Osteocyte (in vitro differentiated cells): Measurements from ENCODE around the gene STAT6. TPM values are rescaled to one million over a fixed set of nuclear protein-coding genes. Genes with fewer than 3 reads are reported as not detected.

Source experiments
- DNase-seq: peaks from one replicate; pipeline ENCODE4 v3.0.0; 2021; ENCODE audit warnings: mixed read lengths; ENCODE audit not compliant: unreplicated experiment; ENCODE audit errors: extremely low spot score
- H3K27ac Mint-ChIP-seq: one replicate; pipeline ENCODE4 v1.8.0; 2021; ENCODE audit warnings: mild to moderate bottlenecking, mixed read lengths; ENCODE audit not compliant: unreplicated experiment
- H3K27me3 Mint-ChIP-seq: one replicate; pipeline ENCODE4 v1.8.0; 2021; ENCODE audit warnings: mixed read lengths; ENCODE audit not compliant: unreplicated experiment
- H3K36me3 Mint-ChIP-seq: one replicate; pipeline ENCODE4 v1.8.0; 2021; ENCODE audit warnings: mixed read lengths; ENCODE audit not compliant: unreplicated experiment
- H3K4me1 Mint-ChIP-seq: one replicate; pipeline ENCODE4 v1.8.0; 2021; ENCODE audit warnings: mixed read lengths; ENCODE audit not compliant: unreplicated experiment
- H3K4me3 Mint-ChIP-seq: one replicate; pipeline ENCODE4 v1.8.0; 2021; ENCODE audit warnings: mild to moderate bottlenecking, moderate library complexity, mixed read lengths; ENCODE audit not compliant: unreplicated experiment
- H3K9me3 Mint-ChIP-seq: one replicate; pipeline ENCODE4 v1.8.0; 2021; ENCODE audit warnings: mixed read lengths; ENCODE audit not compliant: unreplicated experiment
- CTCF ChIP-seq: fragments of 200-600 bp; sonication (generic); IDR thresholded peaks from 2 replicates; pipeline ENCODE4 v1.5.0; 2021; ENCODE audit warnings: antibody characterized with exemption, mild to moderate bottlenecking, moderate library complexity
- total RNA-seq: library from RNA; stranded (reverse); gene quantifications from 2 replicates; pipeline ENCODE4 v1.2.1, GENCODE V29; 2021

STAT6 gene
- total RNA-seq, 1 donor from 2014 or later: 161 TPM

GRCh38 chr12:57096748-57097553 lies 14.2 kb downstream of the STAT6 start:
- peaks cover 28% of the 10 kb centered on the region for H3K4me1 Mint-ChIP-seq
- H3K27ac Mint-ChIP-seq: peak overlapping the region; percentile 58
- H3K36me3 Mint-ChIP-seq: peaks cover 32% of the 10 kb centered on the region
- H3K9me3 Mint-ChIP-seq: no peaks in the 10 kb centered on the region
- H3K4me3 Mint-ChIP-seq: no peak overlapping the region
- TF ChIP-seq CTCF: no peak
- H3K27me3 Mint-ChIP-seq: no peaks in the 10 kb centered on the region
- peak; percentile 80 for DNase-seq

- no peak overlapping the region for H3K27ac Mint-ChIP-seq
- no peaks in the 10 kb centered on the region for H3K9me3 Mint-ChIP-seq
- peaks cover 32% of the 10 kb centered on the region for H3K36me3 Mint-ChIP-seq
- H3K27me3 Mint-ChIP-seq: no peaks in the 10 kb centered on the region
- peak; percentile 70 for DNase-seq
- no peak for TF ChIP-seq CTCF
- peaks cover 34% of the 10 kb centered on the region for H3K4me1 Mint-ChIP-seq
- H3K4me3 Mint-ChIP-seq: no peak overlapping the region
Observed at GRCh38 chr12:57096099-57096572, 15.0 kb downstream of the STAT6 start.

- H3K9me3 Mint-ChIP-seq: no peaks in the 10 kb centered on the region
- TF ChIP-seq CTCF: no peak
- H3K36me3 Mint-ChIP-seq: peaks cover 38% of the 10 kb centered on the region
- no peak overlapping the region for H3K4me3 Mint-ChIP-seq
- H3K27ac Mint-ChIP-seq: peak overlapping the region; percentile 81
- H3K27me3 Mint-ChIP-seq: no peaks in the 10 kb centered on the region
- H3K4me1 Mint-ChIP-seq: peaks cover 41% of the 10 kb centered on the region
- no peak for DNase-seq
Observed at GRCh38 chr12:57095440-57095839, 15.7 kb downstream of the STAT6 start.

GRCh38 chr12:57094208-57095160 lies 16.7 kb downstream of the STAT6 start:
- no peak overlapping the region for H3K4me3 Mint-ChIP-seq
- peak overlapping the region; percentile 81 for H3K27ac Mint-ChIP-seq
- peaks cover 37% of the 10 kb centered on the region for H3K36me3 Mint-ChIP-seq
- no peaks in the 10 kb centered on the region for H3K27me3 Mint-ChIP-seq
- peak; percentile 78 for DNase-seq
- no peak for TF ChIP-seq CTCF
- no peaks in the 10 kb centered on the region for H3K9me3 Mint-ChIP-seq
- H3K4me1 Mint-ChIP-seq: peaks cover 47% of the 10 kb centered on the region
